Measurements from ENCODE around the gene NCAN.

The NCAN gene

GRCh38 chr19:19211499-19212420 lies at the start of gene NCAN:
Gene NCAN, plus strand, starts transcription at chr19:19211958. Its CDS starts 4,996 bp downstream, at chr19:19216954.
- no peak within 1 kb of the TSS for H3K4me3 ChIP-seq (ENCODE audit: low read depth, low read length)
- no peak for DNase-seq (ENCODE audit: low read depth)
- TF ChIP-seq CTCF (IDR thresholded peaks at IDR 0.05; ENCODE audit: low read depth, low read length, missing control alignments) = no peak

- H3K4me3 ChIP-seq (ENCODE audit: low read depth, low read length) = no peak overlapping the region
- no peak for TF ChIP-seq CTCF (IDR thresholded peaks at IDR 0.05; ENCODE audit: low read depth, low read length, missing control alignments)
- DNase-seq (ENCODE audit: low read depth) = no peak
Observed at GRCh38 chr19:19162495-19162894, 49.3 kb upstream of the NCAN start.

GRCh38 chr19:19165396-19165795 lies 46.4 kb upstream of the NCAN start:
- no peak for TF ChIP-seq CTCF (IDR thresholded peaks at IDR 0.05; ENCODE audit: low read depth, low read length, missing control alignments)
- H3K4me3 ChIP-seq (ENCODE audit: low read depth, low read length) = no peak overlapping the region
- no peak for DNase-seq (ENCODE audit: low read depth)

- H3K4me3 ChIP-seq (ENCODE audit: low read depth, low read length) = peak overlapping the region; percentile 57
- DNase-seq (ENCODE audit: low read depth) = no peak
- no peak for TF ChIP-seq CTCF (IDR thresholded peaks at IDR 0.05; ENCODE audit: low read depth, low read length, missing control alignments)
Observed at GRCh38 chr19:19167612-19168011, 44.1 kb upstream of the NCAN start.

- TF ChIP-seq CTCF (IDR thresholded peaks at IDR 0.05; ENCODE audit: low read depth, low read length, missing control alignments) = no peak
- peak overlapping the region; percentile 57 for H3K4me3 ChIP-seq (ENCODE audit: low read depth, low read length)
- no peak for DNase-seq (ENCODE audit: low read depth)
Observed at GRCh38 chr19:19169236-19170052, 42.3 kb upstream of the NCAN start.

GRCh38 chr19:19170053-19170872 lies 41.5 kb upstream of the NCAN start, which contains the start of gene MEF2B:
Gene MEF2B, minus strand, starts transcription at chr19:19170263. Its CDS starts 19,528 bp downstream, at chr19:19150735.
- no peak for TF ChIP-seq CTCF (IDR thresholded peaks at IDR 0.05; ENCODE audit: low read depth, low read length, missing control alignments)
- no peak for DNase-seq (ENCODE audit: low read depth)

More at GRCh38 chr19:19170053-19170872, 41.5 kb upstream of the NCAN start, which contains the start of gene MEF2B:
- H3K4me3 ChIP-seq (ENCODE audit: low read depth, low read length) = peak within 1 kb of the TSS; percentile 57

All from GM12864 (cell line).